ENCODE results near the gene SPRYD7. TPM values are rescaled to one million over a fixed set of nuclear protein-coding genes. Genes with fewer than 3 reads are reported as not detected.
"Not testable (repeated sequence)": the region's sequence is repeated elsewhere in the genome, so short reads cannot be mapped to it uniquely, and the experiment has no call there.

SPRYD7 gene
- total and polyA plus RNA-seq, 2 donors from 2014 or later: 6.6 to 12.1 TPM

DNA sequence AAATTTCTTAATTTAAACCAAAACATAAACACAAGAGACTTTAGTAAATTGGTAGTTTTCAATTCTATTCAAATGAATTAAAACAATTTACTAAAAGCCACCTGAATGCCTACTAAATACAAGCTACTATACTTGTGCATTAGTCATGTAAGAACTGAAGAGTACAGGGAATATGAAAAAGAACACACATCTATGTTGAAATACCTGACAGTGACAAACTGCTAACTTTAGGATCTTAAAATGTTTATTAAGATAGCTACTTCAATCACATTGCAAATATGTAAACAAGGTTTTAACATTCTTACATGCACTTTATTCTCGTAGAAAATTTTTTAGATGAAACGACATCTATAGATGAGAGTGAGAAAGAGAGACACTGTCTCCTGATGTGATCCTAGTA lies 4.1 kb downstream of the SPRYD7 start:
- no peak for TF ChIP-seq CTCF (IDR thresholded peaks at IDR 0.05; ENCODE audit: borderline replicate concordance, extremely low read depth, insufficient read depth)
- Histone ChIP-seq H3K9ac (ENCODE audit: low read length in 3 of 3) (no peak overlapping the region), H3K9me3 (ENCODE audit: control insufficient read depth in 2 of 3, insufficient read depth in 1 of 3, low read length in 3 of 3) (no peaks in the 10 kb centered on the region), H3K4me1 (ENCODE audit: control insufficient read depth in 2 of 3, insufficient read depth in 2 of 3, low read depth in 1 of 3, low read length in 3 of 3) (peaks cover 0 to 3% (median 0%) of the 10 kb centered on the region in 3 donors), H3K4me3 (ENCODE audit: low read length in 3 of 3) (no peak overlapping the region), H3K27me3 (ENCODE audit: control insufficient read depth, insufficient read depth, low read length) (no peaks in the 10 kb centered on the region), H3K27ac (ENCODE audit: low read depth in 2 of 2, low read length in 2 of 2) (no peak overlapping the region), H3K36me3 (ENCODE audit: control insufficient read depth in 2 of 3, insufficient read depth in 3 of 3, low read length in 3 of 3) (no peaks in the 10 kb centered on the region)
- DNase-seq (no peak), FAIRE-seq (no peak)
- intact Hi-C loops (cut with DNase I): no loop called here

DNA sequence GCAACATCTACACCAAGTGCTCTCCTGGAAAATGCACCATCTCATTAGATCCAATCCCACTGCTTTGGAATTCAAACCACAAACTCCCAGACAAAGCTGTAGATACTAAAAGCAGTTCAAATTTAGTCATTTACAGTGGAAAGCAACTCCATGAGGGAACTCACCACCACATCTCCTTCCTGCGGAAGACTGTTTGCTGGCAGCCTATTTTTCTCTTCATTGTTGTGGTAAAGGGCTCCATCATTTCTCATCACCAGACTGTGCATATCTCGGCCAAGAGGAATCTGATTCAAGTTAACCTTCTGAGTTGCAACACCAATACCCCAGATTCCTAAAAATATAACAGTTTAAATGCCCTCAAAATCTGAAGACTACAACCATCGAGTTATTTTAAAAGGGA lies 8.4 kb downstream of the SPRYD7 start:
- peaks cover 0 to 3% (median 3%) of the 10 kb centered on the region in 3 donors for H3K36me3 ChIP-seq (ENCODE audit: control insufficient read depth in 2 of 3, insufficient read depth in 3 of 3, low read length in 3 of 3)
- DNase-seq (no peak), FAIRE-seq (no peak)
- no peaks in the 10 kb centered on the region for H3K27me3 ChIP-seq (ENCODE audit: control insufficient read depth, insufficient read depth, low read length)
- no peak for TF ChIP-seq CTCF (IDR thresholded peaks at IDR 0.05; ENCODE audit: borderline replicate concordance, extremely low read depth, insufficient read depth)
- H3K27ac ChIP-seq (ENCODE audit: low read depth in 2 of 2, low read length in 2 of 2): no peak overlapping the region
- intact Hi-C loops (cut with DNase I): no loop called here
- no peak overlapping the region for H3K9ac ChIP-seq (ENCODE audit: low read length in 3 of 3)
- no peaks in the 10 kb centered on the region for H3K9me3 ChIP-seq (ENCODE audit: control insufficient read depth in 2 of 3, insufficient read depth in 1 of 3, low read length in 3 of 3)
- no peak overlapping the region for H3K4me3 ChIP-seq (ENCODE audit: low read length in 3 of 3)
- no peaks in the 10 kb centered on the region for H3K4me1 ChIP-seq (ENCODE audit: control insufficient read depth in 2 of 3, insufficient read depth in 2 of 3, low read depth in 1 of 3, low read length in 3 of 3)

DNA sequence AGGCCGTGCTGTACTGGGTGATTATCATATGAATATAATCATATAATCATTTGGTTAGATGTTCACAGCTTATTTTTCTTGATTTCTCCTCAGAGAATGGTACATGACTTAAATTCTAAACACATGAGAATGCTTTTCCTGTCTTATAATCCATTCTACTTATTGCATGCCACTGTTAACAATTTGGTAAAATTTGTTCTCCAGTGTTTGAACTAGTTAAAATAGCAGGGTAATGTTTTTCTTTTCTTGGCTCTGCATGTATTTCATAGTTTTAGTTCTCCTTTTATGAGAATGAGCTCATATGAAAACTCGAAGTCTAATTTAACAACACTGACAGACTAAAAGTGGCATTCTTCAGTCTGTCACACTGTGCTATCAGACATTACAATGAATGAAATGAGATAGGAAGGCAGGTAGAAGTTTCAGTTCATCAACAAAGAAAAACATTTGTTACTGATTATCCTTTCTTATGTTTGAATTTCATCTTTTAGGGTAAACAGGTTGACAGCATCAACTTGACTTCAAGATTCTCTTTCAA lies 10.2 kb downstream of the SPRYD7 start:
- DNase-seq (no peak), FAIRE-seq (no peak)
- H3K4me3 ChIP-seq (ENCODE audit: low read length in 3 of 3): no peak overlapping the region
- intact Hi-C loops (cut with DNase I): no loop called here
- H3K9me3 ChIP-seq (ENCODE audit: control insufficient read depth in 2 of 3, insufficient read depth in 1 of 3, low read length in 3 of 3): no peaks in the 10 kb centered on the region
- H3K9ac ChIP-seq (ENCODE audit: low read length in 3 of 3): no peak overlapping the region
- no peaks in the 10 kb centered on the region for H3K4me1 ChIP-seq (ENCODE audit: control insufficient read depth in 2 of 3, insufficient read depth in 2 of 3, low read depth in 1 of 3, low read length in 3 of 3)
- H3K27ac ChIP-seq (ENCODE audit: low read depth in 2 of 2, low read length in 2 of 2): no peak overlapping the region
- TF ChIP-seq CTCF (IDR thresholded peaks at IDR 0.05; ENCODE audit: borderline replicate concordance, extremely low read depth, insufficient read depth): no peak
- peaks cover 0 to 3% (median 3%) of the 10 kb centered on the region in 3 donors for H3K36me3 ChIP-seq (ENCODE audit: control insufficient read depth in 2 of 3, insufficient read depth in 3 of 3, low read length in 3 of 3)
- H3K27me3 ChIP-seq (ENCODE audit: control insufficient read depth, insufficient read depth, low read length): no peaks in the 10 kb centered on the region

DNA sequence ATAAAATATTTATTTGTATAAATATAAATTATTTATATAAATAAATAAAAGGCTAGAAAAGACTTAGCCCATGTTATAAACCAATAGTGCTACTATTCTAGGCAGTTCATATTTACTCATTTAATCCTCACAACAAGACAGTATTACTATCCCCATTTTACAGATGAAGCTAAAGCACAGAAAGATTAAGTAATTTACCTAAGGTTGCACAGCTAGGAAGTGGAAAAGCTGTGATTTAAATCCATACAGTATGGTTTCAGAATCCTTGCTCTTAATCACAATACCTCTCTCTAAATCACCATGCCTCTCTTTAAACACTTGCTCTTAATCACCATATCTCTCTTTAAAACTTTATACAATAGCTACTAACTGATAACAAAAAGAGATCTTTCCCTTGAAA lies 13.8 kb downstream of the SPRYD7 start:
- Histone ChIP-seq H3K4me1 (ENCODE audit: control insufficient read depth in 2 of 3, insufficient read depth in 2 of 3, low read depth in 1 of 3, low read length in 3 of 3) (no peaks in the 10 kb centered on the region), H3K9me3 (ENCODE audit: control insufficient read depth in 2 of 3, insufficient read depth in 1 of 3, low read length in 3 of 3) (no peaks in the 10 kb centered on the region), H3K27me3 (ENCODE audit: control insufficient read depth, insufficient read depth, low read length) (no peaks in the 10 kb centered on the region), H3K9ac (ENCODE audit: low read length in 3 of 3) (no peak overlapping the region), H3K36me3 (ENCODE audit: control insufficient read depth in 2 of 3, insufficient read depth in 3 of 3, low read length in 3 of 3) (peaks cover 0 to 3% (median 3%) of the 10 kb centered on the region in 3 donors), H3K4me3 (ENCODE audit: low read length in 3 of 3) (no peak overlapping the region), H3K27ac (ENCODE audit: low read depth in 2 of 2, low read length in 2 of 2) (no peak overlapping the region)
- TF ChIP-seq CTCF (IDR thresholded peaks at IDR 0.05; ENCODE audit: borderline replicate concordance, extremely low read depth, insufficient read depth): no peak
- FAIRE-seq (no peak), DNase-seq (no peak)
- intact Hi-C loops (cut with DNase I): no loop called here

DNA sequence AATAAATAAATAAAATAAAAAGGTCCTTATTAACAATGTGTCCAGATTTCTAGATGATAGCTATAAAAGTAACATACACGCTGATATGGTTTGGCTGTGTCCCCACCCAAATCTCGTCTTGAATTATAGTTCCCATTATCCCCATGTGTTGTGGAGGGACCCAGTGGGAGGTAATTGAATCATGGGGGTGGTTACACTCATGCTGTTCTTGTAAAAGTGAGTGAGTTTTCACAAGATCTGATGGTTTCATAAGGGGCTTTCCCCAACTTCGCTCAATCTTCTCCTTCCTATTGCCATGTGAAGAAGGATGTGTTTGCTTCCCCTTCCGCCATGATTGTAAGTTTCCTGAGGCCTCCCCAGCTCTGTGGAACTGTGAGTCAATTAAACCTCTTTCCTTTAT lies 15.2 kb downstream of the SPRYD7 start:
- intact Hi-C loops (cut with DNase I); FAIRE-seq; H3K9me3 ChIP-seq (ENCODE audit: control insufficient read depth in 2 of 3, insufficient read depth in 1 of 3, low read length in 3 of 3); H3K4me1 ChIP-seq (ENCODE audit: control insufficient read depth in 2 of 3, insufficient read depth in 2 of 3, low read depth in 1 of 3, low read length in 3 of 3); H3K36me3 ChIP-seq (ENCODE audit: control insufficient read depth in 2 of 3, insufficient read depth in 3 of 3, low read length in 3 of 3); H3K4me3 ChIP-seq (ENCODE audit: low read length in 3 of 3); H3K27me3 ChIP-seq (ENCODE audit: control insufficient read depth, insufficient read depth, low read length); H3K27ac ChIP-seq (ENCODE audit: low read depth in 2 of 2, low read length in 2 of 2); H3K9ac ChIP-seq (ENCODE audit: low read length in 3 of 3); DNase-seq: not testable (repeated sequence)

All from kidney (tissue), 14 donors.